ENCODE measurements around the gene ADAT3.

The ADAT3 gene

GRCh38 chr19:1924320-1924961, 19.2 kb downstream of the ADAT3 start:
- H4K8ac ChIP-seq (ENCODE audit: low read length) = no peak overlapping the region
- H3K18ac ChIP-seq (ENCODE audit: low read depth in 1 of 2, low read length in 2 of 2) = no peak overlapping the region
- no peak overlapping the region for H3K4me2 ChIP-seq (ENCODE audit: low read length, poor library complexity, severe bottlenecking)
- H3K14ac ChIP-seq (ENCODE audit: low read length in 2 of 2) = no peak overlapping the region
- H3K9me3 ChIP-seq (ENCODE audit: control insufficient read depth, low read length) = no peaks in the 10 kb centered on the region
- no peak overlapping the region for H2BK5ac ChIP-seq (ENCODE audit: low read depth, low read length, poor library complexity, severe bottlenecking)
- H3K4me1 ChIP-seq (ENCODE audit: control insufficient read depth, insufficient read depth, low read depth, low read length) = peaks cover 3% of the 10 kb centered on the region
- H2BK15ac ChIP-seq (ENCODE audit: low read depth, poor library complexity, severe bottlenecking) = no peak overlapping the region
- no peak overlapping the region for H2AFZ ChIP-seq (ENCODE audit: low read depth, low read length)
- H3K27ac ChIP-seq (ENCODE audit: low read length, poor library complexity, severe bottlenecking) = no peak overlapping the region
- H2BK12ac ChIP-seq (ENCODE audit: low read length in 2 of 2) = no peak overlapping the region
- H4K91ac ChIP-seq (ENCODE audit: low read length) = no peak overlapping the region
- H3K4ac ChIP-seq (ENCODE audit: low read depth in 1 of 2, low read length in 2 of 2) = no peak overlapping the region
- H3K9ac ChIP-seq (ENCODE audit: low read length) = no peak overlapping the region
- DNase-seq = no peak
- H2AK5ac ChIP-seq (ENCODE audit: low read length, severe bottlenecking) = no peak overlapping the region
- H3K4me3 ChIP-seq (ENCODE audit: insufficient read depth in 1 of 2, low read depth in 1 of 2, low read length in 2 of 2) = no peak overlapping the region
- H3K23ac ChIP-seq (ENCODE audit: low read length in 2 of 2) = no peak overlapping the region
- H2BK120ac ChIP-seq (ENCODE audit: low read depth, low read length) = no peak overlapping the region
- peaks cover 50 to 64% of the 10 kb centered on the region in 2 experiments for H3K36me3 ChIP-seq (ENCODE audit: control insufficient read depth in 1 of 2, insufficient read depth in 2 of 2, low read depth in 1 of 2, low read length in 2 of 2)
- no peaks in the 10 kb centered on the region for H3K27me3 ChIP-seq (ENCODE audit: control insufficient read depth in 1 of 2, insufficient read depth in 1 of 2, low read length in 2 of 2)
- H3K79me1 ChIP-seq (replicated peaks; ENCODE audit: low read length, poor library complexity, severe bottlenecking) = peaks cover 15% of the 10 kb centered on the region
- WGBS = 96% methylated on average over 35 of the region's 35 CpGs

- Histone ChIP-seq H3K27ac (ENCODE audit: low read length, poor library complexity, severe bottlenecking) (no peak overlapping the region), H3K23ac (ENCODE audit: low read length in 2 of 2) (no peak overlapping the region), H2BK120ac (ENCODE audit: low read depth, low read length) (no peak overlapping the region), H3K4me2 (ENCODE audit: low read length, poor library complexity, severe bottlenecking) (no peak overlapping the region), H3K27me3 (ENCODE audit: control insufficient read depth in 1 of 2, insufficient read depth in 1 of 2, low read length in 2 of 2) (no peaks in the 10 kb centered on the region), H3K4ac (ENCODE audit: low read depth in 1 of 2, low read length in 2 of 2) (no peak overlapping the region), H2AFZ (ENCODE audit: low read depth, low read length) (no peak overlapping the region), H3K9me3 (ENCODE audit: control insufficient read depth, low read length) (no peaks in the 10 kb centered on the region), H4K91ac (ENCODE audit: low read length) (no peak overlapping the region), H3K79me1 (replicated peaks; ENCODE audit: low read length, poor library complexity, severe bottlenecking) (peaks cover 15% of the 10 kb centered on the region), H2BK15ac (ENCODE audit: low read depth, poor library complexity, severe bottlenecking) (no peak overlapping the region), H3K4me1 (ENCODE audit: control insufficient read depth, insufficient read depth, low read depth, low read length) (peaks cover 9% of the 10 kb centered on the region), H3K4me3 (ENCODE audit: insufficient read depth in 1 of 2, low read depth in 1 of 2, low read length in 2 of 2) (no peak overlapping the region), H2BK5ac (ENCODE audit: low read depth, low read length, poor library complexity, severe bottlenecking) (no peak overlapping the region), H2BK12ac (ENCODE audit: low read length in 2 of 2) (no peak overlapping the region), H2AK5ac (ENCODE audit: low read length, severe bottlenecking) (no peak overlapping the region), H3K14ac (ENCODE audit: low read length in 2 of 2) (no peak overlapping the region), H4K8ac (ENCODE audit: low read length) (no peak overlapping the region), H3K36me3 (ENCODE audit: control insufficient read depth in 1 of 2, insufficient read depth in 2 of 2, low read depth in 1 of 2, low read length in 2 of 2) (peaks cover 40 to 55% of the 10 kb centered on the region in 2 experiments), H3K18ac (ENCODE audit: low read depth in 1 of 2, low read length in 2 of 2) (no peak overlapping the region), H3K9ac (ENCODE audit: low read length) (no peak overlapping the region)
- no peak for DNase-seq
- 97% methylated on average over 12 of the region's 16 CpGs for WGBS
These were observed 20.3 kb downstream of the ADAT3 start for GRCh38 chr19:1925544-1925943.

GRCh38 chr19:1929021-1929742, 24.0 kb downstream of the ADAT3 start:
- Histone ChIP-seq H3K9me3 (ENCODE audit: control insufficient read depth, low read length) (no peaks in the 10 kb centered on the region), H3K79me1 (replicated peaks; ENCODE audit: low read length, poor library complexity, severe bottlenecking) (no peaks in the 10 kb centered on the region), H4K8ac (ENCODE audit: low read length) (peak overlapping the region; percentile 59), H4K91ac (ENCODE audit: low read length) (no peak overlapping the region), H2BK12ac (ENCODE audit: low read length in 2 of 2) (no peak overlapping the region), H3K18ac (ENCODE audit: low read depth in 1 of 2, low read length in 2 of 2) (no peak overlapping the region), H3K27ac (ENCODE audit: low read length, poor library complexity, severe bottlenecking) (no peak overlapping the region), H2AK5ac (ENCODE audit: low read length, severe bottlenecking) (no peak overlapping the region), H3K4me3 (ENCODE audit: insufficient read depth in 1 of 2, low read depth in 1 of 2, low read length in 2 of 2) (peak overlapping the region in 1 of 2 experiments; percentile 76), H3K27me3 (ENCODE audit: control insufficient read depth in 1 of 2, insufficient read depth in 1 of 2, low read length in 2 of 2) (no peaks in the 10 kb centered on the region), H3K14ac (ENCODE audit: low read length in 2 of 2) (no peak overlapping the region), H3K9ac (ENCODE audit: low read length) (peak overlapping the region; percentile 74), H3K23ac (ENCODE audit: low read length in 2 of 2) (no peak overlapping the region), H2BK5ac (ENCODE audit: low read depth, low read length, poor library complexity, severe bottlenecking) (no peak overlapping the region), H2BK15ac (ENCODE audit: low read depth, poor library complexity, severe bottlenecking) (no peak overlapping the region), H3K4me1 (ENCODE audit: control insufficient read depth, insufficient read depth, low read depth, low read length) (peaks cover 9% of the 10 kb centered on the region), H2BK120ac (ENCODE audit: low read depth, low read length) (no peak overlapping the region), H3K36me3 (ENCODE audit: control insufficient read depth in 1 of 2, insufficient read depth in 2 of 2, low read depth in 1 of 2, low read length in 2 of 2) (peaks cover 8 to 21% of the 10 kb centered on the region in 2 experiments), H2AFZ (ENCODE audit: low read depth, low read length) (peak overlapping the region; percentile 74), H3K4me2 (ENCODE audit: low read length, poor library complexity, severe bottlenecking) (peak overlapping the region; percentile 61), H3K4ac (ENCODE audit: low read depth in 1 of 2, low read length in 2 of 2) (no peak overlapping the region)
- WGBS = 21% methylated on average over 34 of the region's 42 CpGs
- DNase-seq = peak; percentile 76

- H3K9me3 ChIP-seq (ENCODE audit: control insufficient read depth, low read length) = peaks cover 4% of the 10 kb centered on the region
- H2AK5ac ChIP-seq (ENCODE audit: low read length, severe bottlenecking) = no peak overlapping the region
- H3K36me3 ChIP-seq (ENCODE audit: control insufficient read depth in 1 of 2, insufficient read depth in 2 of 2, low read depth in 1 of 2, low read length in 2 of 2) = no peaks in the 10 kb centered on the region
- H3K4me1 ChIP-seq (ENCODE audit: control insufficient read depth, insufficient read depth, low read depth, low read length) = peaks cover 11% of the 10 kb centered on the region
- no peak overlapping the region for H2BK12ac ChIP-seq (ENCODE audit: low read length in 2 of 2)
- no peak overlapping the region for H3K23ac ChIP-seq (ENCODE audit: low read length in 2 of 2)
- WGBS = 100% methylated on average over 1 of the region's 1 CpG
- H3K27ac ChIP-seq (ENCODE audit: low read length, poor library complexity, severe bottlenecking) = no peak overlapping the region
- H3K4ac ChIP-seq (ENCODE audit: low read depth in 1 of 2, low read length in 2 of 2) = no peak overlapping the region
- H3K18ac ChIP-seq (ENCODE audit: low read depth in 1 of 2, low read length in 2 of 2) = no peak overlapping the region
- no peak overlapping the region for H4K91ac ChIP-seq (ENCODE audit: low read length)
- H4K8ac ChIP-seq (ENCODE audit: low read length) = no peak overlapping the region
- H3K9ac ChIP-seq (ENCODE audit: low read length) = no peak overlapping the region
- H3K79me1 ChIP-seq (replicated peaks; ENCODE audit: low read length, poor library complexity, severe bottlenecking) = no peaks in the 10 kb centered on the region
- no peak overlapping the region for H2BK5ac ChIP-seq (ENCODE audit: low read depth, low read length, poor library complexity, severe bottlenecking)
- no peak overlapping the region for H2BK120ac ChIP-seq (ENCODE audit: low read depth, low read length)
- DNase-seq = no peak
- no peak overlapping the region for H2AFZ ChIP-seq (ENCODE audit: low read depth, low read length)
- no peaks in the 10 kb centered on the region for H3K27me3 ChIP-seq (ENCODE audit: control insufficient read depth in 1 of 2, insufficient read depth in 1 of 2, low read length in 2 of 2)
- no peak overlapping the region for H3K14ac ChIP-seq (ENCODE audit: low read length in 2 of 2)
- H3K4me2 ChIP-seq (ENCODE audit: low read length, poor library complexity, severe bottlenecking) = no peak overlapping the region
- no peak overlapping the region for H3K4me3 ChIP-seq (ENCODE audit: insufficient read depth in 1 of 2, low read depth in 1 of 2, low read length in 2 of 2)
- H2BK15ac ChIP-seq (ENCODE audit: low read depth, poor library complexity, severe bottlenecking) = no peak overlapping the region
These were observed 26.2 kb downstream of the ADAT3 start for GRCh38 chr19:1931445-1931844.

Measured in mesenchymal stem cell (in vitro differentiated cells and primary cell).